HepG2 (cell line): ENCODE data around the gene CES2. TPM values are rescaled to one million over a fixed set of nuclear protein-coding genes. Genes with fewer than 3 reads are reported as not detected.

Experiments used
- AGO1 ChIP-seq: fragments of 200-400 bp; formaldehyde crosslinking; IDR thresholded peaks from 2 replicates; pipeline ENCODE4 v1.6.1; 2017; ENCODE audit warnings: mild to moderate bottlenecking, low read depth, low read length, moderate library complexity; ENCODE audit not compliant: poor library complexity, severe bottlenecking
- ATF7-NPFF ChIP-seq: sonication (generic); formaldehyde crosslinking; IDR thresholded peaks from 2 replicates; pipeline ENCODE4 v1.8.1; 2023; ENCODE audit warnings: mild to moderate bottlenecking, low read depth, missing genetic modification reagents, moderate library complexity
- CHD2 ChIP-seq: IDR thresholded peaks from 2 replicates; pipeline ENCODE4 v1.6.1; 2011; ENCODE audit warnings: low read depth, low read length, improper control_type of control experiment
- FOXJ3 ChIP-seq: sonication (generic); formaldehyde crosslinking; IDR thresholded peaks from 2 replicates; pipeline ENCODE4 v1.4.0; 2020; ENCODE audit warnings: missing genetic modification reagents, mild to moderate bottlenecking, borderline replicate concordance
- HDAC6 ChIP-seq: fragments of 200-600 bp; sonication (generic); IDR thresholded peaks from 2 replicates; pipeline ENCODE4 v1.7.0; 2017; ENCODE audit warnings: mild to moderate bottlenecking, antibody characterized with exemption, low read length, low read depth
- HMG20A ChIP-seq: IDR thresholded peaks from 2 replicates; pipeline ENCODE4 v1.6.1; 2016; ENCODE audit warnings: borderline replicate concordance
- MAFG ChIP-seq: sonication (generic); formaldehyde crosslinking; IDR thresholded peaks from 2 replicates; pipeline ENCODE4 v1.5.1; 2020; ENCODE audit warnings: mild to moderate bottlenecking, missing genetic modification reagents
- NR2C2 ChIP-seq: sonication (generic); formaldehyde crosslinking; IDR thresholded peaks from 2 replicates; pipeline ENCODE4 v1.4.0; 2020; ENCODE audit warnings: missing genetic modification reagents, mild to moderate bottlenecking, moderate library complexity, borderline replicate concordance
- POLR2A ChIP-seq, 2 experiments: IDR thresholded peaks; 2 replicates each; pipeline ENCODE4 v1.6.1; 2011; ENCODE audit warnings: low read depth in 2 of 2, low read length in 2 of 2, mild to moderate bottlenecking in 1 of 2, moderate library complexity in 1 of 2; ENCODE audit not compliant: insufficient read depth in 1 of 2
- SIN3A ChIP-seq: IDR thresholded peaks from 2 replicates; pipeline ENCODE4 v1.6.1; 2011; ENCODE audit warnings: low read depth, mild to moderate bottlenecking, control low read depth, low read length, borderline replicate concordance
- SMARCE1 ChIP-seq: fragments of 450-650 bp; IDR thresholded peaks from 2 replicates; pipeline ENCODE4 v1.6.1; 2017; ENCODE audit warnings: borderline replicate concordance
- SNAI1 ChIP-seq: sonication (generic); formaldehyde crosslinking; IDR thresholded peaks from 2 replicates; pipeline ENCODE4 v1.5.0; 2020; ENCODE audit warnings: mild to moderate bottlenecking, missing genetic modification reagents, borderline replicate concordance
- TFDP1 ChIP-seq: IDR thresholded peaks from 2 replicates; pipeline ENCODE4 v1.6.1; 2016; ENCODE audit warnings: missing compliant biosample characterization, missing genetic modification reagents, borderline replicate concordance
- ZNF230 ChIP-seq: sonication (generic); formaldehyde crosslinking; IDR thresholded peaks from 2 replicates; pipeline ENCODE4 v1.4.0; 2020; ENCODE audit warnings: mild to moderate bottlenecking, missing genetic modification reagents
- ZNF331 ChIP-seq: sonication (generic); formaldehyde crosslinking; IDR thresholded peaks from 2 replicates; pipeline ENCODE4 v1.4.0; 2020; ENCODE audit warnings: missing genetic modification reagents
- ZNF33B ChIP-seq: sonication (generic); formaldehyde crosslinking; IDR thresholded peaks from 2 replicates; pipeline ENCODE4 v1.5.1; 2020; ENCODE audit warnings: mild to moderate bottlenecking, missing genetic modification reagents
- ZNF546 ChIP-seq: sonication (generic); formaldehyde crosslinking; conservative IDR thresholded peaks from 2 replicates; pipeline ENCODE4 v1.8.1; 2023; ENCODE audit warnings: mild to moderate bottlenecking, missing genetic modification reagents
- ZNF672 ChIP-seq: sonication (generic); formaldehyde crosslinking; IDR thresholded peaks from 2 replicates; pipeline ENCODE4 v1.8.1; 2022; ENCODE audit warnings: missing genetic modification reagents
- ZNF709 ChIP-seq: sonication (generic); formaldehyde crosslinking; IDR thresholded peaks from 2 replicates; pipeline ENCODE4 v1.5.0; 2020; ENCODE audit warnings: mild to moderate bottlenecking, missing genetic modification reagents
- ZNF724P ChIP-seq: sonication (generic); formaldehyde crosslinking; IDR thresholded peaks from 2 replicates; pipeline ENCODE4 v1.8.0; 2022; ENCODE audit warnings: missing genetic modification reagents, borderline replicate concordance
- polyA plus RNA-seq, 8 experiments: library from polyadenylated mRNA; depleted of rRNA in 3 of 8; stranded (reverse) in 7 of 8; unstranded in 1 of 8; fragments of >200 nt; fragmentation: Illumina TruSeq in 4 of 8; extraction: Trizol in 4 of 8; gene quantifications; 2 replicates each; pipeline versions ENCODE4 v1.2.1 to v1.2.3, GENCODE V29; 2011 to 2016; ENCODE audit warnings: low read depth in 4 of 8, missing spikeins in 1 of 8, mixed read lengths in 1 of 8; ENCODE audit not compliant: insufficient read depth in 1 of 8
- total RNA-seq, 5 experiments: library from RNA; depleted of rRNA; stranded (reverse); fragments of >200 nt; fragmentation: Illumina TruSeq; extraction: Trizol; gene quantifications; 2 replicates each; pipeline ENCODE4 v1.2.3, GENCODE V29; 2016; ENCODE audit warnings: low read depth in 1 of 5
- TF ChIP-seq, protein P1 (sequence below): sonication (generic); formaldehyde crosslinking; conservative IDR thresholded peaks from 2 replicates; pipeline ENCODE4 v1.4.0; 2020; ENCODE audit warnings: missing genetic modification reagents
- TF ChIP-seq, protein P2 (sequence below), 2 experiments: sonication (generic) in 1 of 2; formaldehyde crosslinking in 1 of 2; IDR thresholded peaks; 2 replicates each; pipeline versions ENCODE4 v1.5.1 to v1.6.1; 2011 to 2020; ENCODE audit warnings: borderline replicate concordance in 1 of 2, low read depth in 1 of 2, low read length in 1 of 2, mild to moderate bottlenecking in 1 of 2, missing genetic modification reagents in 1 of 2, moderate library complexity in 1 of 2
- TF ChIP-seq, protein P3 (sequence below): sonication (generic); formaldehyde crosslinking; IDR thresholded peaks from 2 replicates; pipeline ENCODE4 v1.9.0; 2021; ENCODE audit warnings: missing genetic modification reagents, borderline replicate concordance

The CES2 gene
- total and polyA plus RNA-seq, 2 of the 13 experiments (the other 11 are each of a cell fraction or from before 2014, with no cell fraction given) = 50.6 to 63.8 TPM

DNA sequence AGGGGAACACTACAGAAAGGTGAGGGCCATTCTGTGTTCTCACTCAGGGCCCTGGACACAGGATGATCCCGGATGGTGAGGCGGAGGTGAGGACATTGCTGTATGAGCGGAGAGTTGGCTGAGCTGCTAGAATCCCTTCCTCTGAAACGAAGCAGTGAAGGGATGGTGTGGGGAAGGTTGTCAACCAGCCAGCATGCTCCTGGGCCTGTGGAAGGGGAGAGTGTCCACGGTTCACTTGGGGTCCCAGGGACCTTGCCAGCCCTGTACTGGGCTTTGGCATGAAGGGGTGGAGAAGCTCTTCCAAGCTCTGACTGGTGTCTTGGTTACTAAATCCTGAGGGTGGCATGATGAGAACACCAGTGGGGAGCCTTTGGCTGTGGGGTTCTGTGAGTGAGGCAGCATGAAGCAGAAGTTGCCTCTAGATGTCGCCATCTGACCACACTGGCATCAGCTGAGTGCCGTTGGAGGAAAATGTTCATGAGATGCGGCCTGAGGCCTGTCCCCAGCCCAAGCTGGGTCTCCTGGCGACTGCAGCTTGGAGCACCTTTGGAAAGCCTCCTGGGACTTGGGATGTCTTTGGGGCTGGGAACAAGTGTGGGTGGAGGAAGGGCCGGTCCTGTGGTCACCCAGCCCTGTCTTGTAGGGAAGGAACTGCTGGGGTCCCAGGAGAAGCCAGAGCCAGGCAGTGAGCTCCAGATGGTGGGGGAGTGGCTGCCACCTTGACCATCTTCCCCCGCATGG is 40.2 kb upstream of the CES2 start (continued):
- TF ChIP-seq, protein P1, sequence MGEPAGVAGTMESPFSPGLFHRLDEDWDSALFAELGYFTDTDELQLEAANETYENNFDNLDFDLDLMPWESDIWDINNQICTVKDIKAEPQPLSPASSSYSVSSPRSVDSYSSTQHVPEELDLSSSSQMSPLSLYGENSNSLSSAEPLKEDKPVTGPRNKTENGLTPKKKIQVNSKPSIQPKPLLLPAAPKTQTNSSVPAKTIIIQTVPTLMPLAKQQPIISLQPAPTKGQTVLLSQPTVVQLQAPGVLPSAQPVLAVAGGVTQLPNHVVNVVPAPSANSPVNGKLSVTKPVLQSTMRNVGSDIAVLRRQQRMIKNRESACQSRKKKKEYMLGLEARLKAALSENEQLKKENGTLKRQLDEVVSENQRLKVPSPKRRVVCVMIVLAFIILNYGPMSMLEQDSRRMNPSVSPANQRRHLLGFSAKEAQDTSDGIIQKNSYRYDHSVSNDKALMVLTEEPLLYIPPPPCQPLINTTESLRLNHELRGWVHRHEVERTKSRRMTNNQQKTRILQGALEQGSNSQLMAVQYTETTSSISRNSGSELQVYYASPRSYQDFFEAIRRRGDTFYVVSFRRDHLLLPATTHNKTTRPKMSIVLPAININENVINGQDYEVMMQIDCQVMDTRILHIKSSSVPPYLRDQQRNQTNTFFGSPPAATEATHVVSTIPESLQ (CRISPR knock-in tag) = no peak
- no peak for TF ChIP-seq ZNF709 (CRISPR knock-in tag)
- no peak for TF ChIP-seq ZNF672 (CRISPR knock-in tag)
- TF ChIP-seq NR2C2 (CRISPR knock-in tag) = no peak
- TF ChIP-seq, protein P2, sequence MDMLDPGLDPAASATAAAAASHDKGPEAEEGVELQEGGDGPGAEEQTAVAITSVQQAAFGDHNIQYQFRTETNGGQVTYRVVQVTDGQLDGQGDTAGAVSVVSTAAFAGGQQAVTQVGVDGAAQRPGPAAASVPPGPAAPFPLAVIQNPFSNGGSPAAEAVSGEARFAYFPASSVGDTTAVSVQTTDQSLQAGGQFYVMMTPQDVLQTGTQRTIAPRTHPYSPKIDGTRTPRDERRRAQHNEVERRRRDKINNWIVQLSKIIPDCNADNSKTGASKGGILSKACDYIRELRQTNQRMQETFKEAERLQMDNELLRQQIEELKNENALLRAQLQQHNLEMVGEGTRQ (IDR thresholded peaks at IDR 0.05; ENCODE audit: low read depth, low read length) = no peak
- TF ChIP-seq, protein P2 (CRISPR knock-in tag; IDR thresholded peaks at IDR 0.05; ENCODE audit: borderline replicate concordance) = no peak
- no peak for TF ChIP-seq AGO1
- TF ChIP-seq POLR2A (IDR thresholded peaks at IDR 0.05; ENCODE audit: insufficient read depth in 1 of 2, low read depth in 2 of 2, low read length in 2 of 2) = no peak
- no peak for TF ChIP-seq MAFG (CRISPR knock-in tag)
- no peak for TF ChIP-seq SMARCE1
- TF ChIP-seq, protein P3, sequence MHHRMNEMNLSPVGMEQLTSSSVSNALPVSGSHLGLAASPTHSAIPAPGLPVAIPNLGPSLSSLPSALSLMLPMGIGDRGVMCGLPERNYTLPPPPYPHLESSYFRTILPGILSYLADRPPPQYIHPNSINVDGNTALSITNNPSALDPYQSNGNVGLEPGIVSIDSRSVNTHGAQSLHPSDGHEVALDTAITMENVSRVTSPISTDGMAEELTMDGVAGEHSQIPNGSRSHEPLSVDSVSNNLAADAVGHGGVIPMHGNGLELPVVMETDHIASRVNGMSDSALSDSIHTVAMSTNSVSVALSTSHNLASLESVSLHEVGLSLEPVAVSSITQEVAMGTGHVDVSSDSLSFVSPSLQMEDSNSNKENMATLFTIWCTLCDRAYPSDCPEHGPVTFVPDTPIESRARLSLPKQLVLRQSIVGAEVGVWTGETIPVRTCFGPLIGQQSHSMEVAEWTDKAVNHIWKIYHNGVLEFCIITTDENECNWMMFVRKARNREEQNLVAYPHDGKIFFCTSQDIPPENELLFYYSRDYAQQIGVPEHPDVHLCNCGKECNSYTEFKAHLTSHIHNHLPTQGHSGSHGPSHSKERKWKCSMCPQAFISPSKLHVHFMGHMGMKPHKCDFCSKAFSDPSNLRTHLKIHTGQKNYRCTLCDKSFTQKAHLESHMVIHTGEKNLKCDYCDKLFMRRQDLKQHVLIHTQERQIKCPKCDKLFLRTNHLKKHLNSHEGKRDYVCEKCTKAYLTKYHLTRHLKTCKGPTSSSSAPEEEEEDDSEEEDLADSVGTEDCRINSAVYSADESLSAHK = no peak
- no peak for TF ChIP-seq ATF7-NPFF (CRISPR knock-in tag)
- no peak for TF ChIP-seq TFDP1 (CRISPR knock-in tag)
- TF ChIP-seq FOXJ3 (CRISPR knock-in tag) = no peak
- no peak for TF ChIP-seq HDAC6
- no peak for TF ChIP-seq ZNF33B (CRISPR knock-in tag)
- no peak for TF ChIP-seq ZNF546 (CRISPR knock-in tag)
- no peak for TF ChIP-seq ZNF724P (CRISPR knock-in tag)
- TF ChIP-seq HMG20A = no peak
- TF ChIP-seq ZNF331 (CRISPR knock-in tag) = peak; percentile 53; the same call in 1 of the 2 replicates
- TF ChIP-seq SIN3A = no peak
- TF ChIP-seq CHD2 = no peak
- TF ChIP-seq SNAI1 (CRISPR knock-in tag) = no peak
- no peak for TF ChIP-seq ZNF230
